IPS DF 6.9 (cell line): Measurements from ENCODE around the gene DSG2.

Experiments used
- DNase-seq: peaks from one replicate; pipeline ENCODE4 v3.0.0-alpha.2; 2013; ENCODE audit warnings: low read depth, low spot score
- H3K27ac ChIP-seq: one replicate; pipeline ENCODE4 v1.5.1; 2013; ENCODE audit warnings: low read length, control low read depth
- H3K27me3 ChIP-seq: 2 replicates; pipeline ENCODE4 v1.6.1; 2013; ENCODE audit warnings: mild to moderate bottlenecking, low read length; ENCODE audit not compliant: control insufficient read depth, insufficient read depth
- H3K36me3 ChIP-seq: 2 replicates; pipeline ENCODE4 v1.6.1; 2013; ENCODE audit warnings: low read length; ENCODE audit not compliant: control insufficient read depth, insufficient read depth
- H3K4me1 ChIP-seq: 2 replicates; pipeline ENCODE4 v1.6.1; 2013; ENCODE audit warnings: low read length; ENCODE audit not compliant: control insufficient read depth, insufficient read depth
- H3K4me3 ChIP-seq: 2 replicates; pipeline ENCODE4 v1.5.1; 2013; ENCODE audit warnings: mild to moderate bottlenecking, low read length
- H3K9me3 ChIP-seq: 2 replicates; pipeline ENCODE4 v1.6.1; 2013; ENCODE audit warnings: low read length, inconsistent platforms; ENCODE audit not compliant: control insufficient read depth, insufficient read depth
- WGBS: extraction: QIAGEN DNeasy Blood & Tissue Kit; methylation state at CpG from one replicate; pipeline ENCODE4 v1.1.7; 2013; ENCODE audit warnings: mixed read lengths, missing lambda C conversion rate; ENCODE audit not compliant: insufficient read length, insufficient coverage; 5-methylcytosine and 5-hydroxymethylcytosine counted together

Gene DSG2

DNA sequence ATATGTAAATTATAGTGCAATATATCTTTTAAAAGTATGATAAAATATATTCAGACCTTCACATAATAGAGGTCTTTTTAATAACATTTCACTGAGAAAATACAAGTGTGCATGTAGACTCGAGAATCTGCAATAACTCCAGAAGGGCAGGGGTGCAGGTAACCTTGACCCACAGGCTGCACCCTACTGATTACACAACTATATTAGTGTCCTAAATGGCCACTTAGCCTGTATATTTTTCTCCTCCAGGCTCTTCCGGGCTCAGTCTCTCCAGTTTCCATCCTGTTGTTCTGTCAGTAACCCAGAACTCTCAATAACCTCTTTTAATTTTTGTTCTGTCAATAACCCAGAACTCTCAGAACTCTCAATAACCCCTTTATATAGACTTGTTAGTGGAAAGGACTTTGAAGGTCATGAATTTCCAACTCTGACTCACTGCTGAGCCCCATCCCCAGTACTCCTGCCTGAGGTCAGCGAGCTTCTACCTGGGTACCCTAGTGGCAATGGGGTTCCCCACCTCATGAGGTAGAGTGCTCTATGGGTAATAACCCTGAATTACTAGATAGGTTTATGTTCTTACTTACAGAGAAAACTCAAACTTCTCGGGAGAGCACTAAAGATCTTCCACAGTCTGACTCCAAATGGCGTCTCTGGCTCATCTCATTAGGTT lies 85.3 kb downstream of the DSG2 start:
- Histone ChIP-seq H3K27ac (no peak overlapping the region), H3K36me3 (no peaks in the 10 kb centered on the region), H3K4me3 (no peak overlapping the region), H3K9me3 (no peaks in the 10 kb centered on the region), H3K27me3 (no peaks in the 10 kb centered on the region), H3K4me1 (no peaks in the 10 kb centered on the region)
- DNase-seq = no peak
- no CpG with 5 or more reads among the region's 5 CpGs for WGBS

DNA sequence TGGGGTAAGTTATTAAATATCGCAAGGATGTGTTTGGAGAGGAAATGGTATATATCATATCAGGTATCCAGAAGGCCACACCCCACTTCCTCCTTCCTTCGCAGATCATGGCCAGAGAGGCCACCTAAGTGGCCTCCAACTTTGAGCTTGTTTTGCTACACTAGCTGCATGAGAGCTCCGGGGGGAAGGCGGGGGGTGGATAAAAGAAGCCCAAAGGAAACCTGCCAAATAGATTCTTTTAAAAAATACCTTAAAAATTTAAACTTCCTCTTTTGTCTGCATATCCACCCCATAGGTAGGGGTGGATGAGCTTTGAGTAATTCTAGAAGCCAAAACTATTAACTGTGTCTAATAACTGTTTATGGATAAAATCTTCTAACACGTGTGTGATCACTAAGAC lies 88.0 kb downstream of the DSG2 start:
- Histone ChIP-seq H3K9me3 (no peaks in the 10 kb centered on the region), H3K27ac (no peak overlapping the region), H3K4me3 (no peak overlapping the region), H3K36me3 (no peaks in the 10 kb centered on the region), H3K27me3 (no peaks in the 10 kb centered on the region), H3K4me1 (no peaks in the 10 kb centered on the region)
- no CpG with 5 or more reads among the region's 5 CpGs for WGBS
- no peak for DNase-seq

DNA sequence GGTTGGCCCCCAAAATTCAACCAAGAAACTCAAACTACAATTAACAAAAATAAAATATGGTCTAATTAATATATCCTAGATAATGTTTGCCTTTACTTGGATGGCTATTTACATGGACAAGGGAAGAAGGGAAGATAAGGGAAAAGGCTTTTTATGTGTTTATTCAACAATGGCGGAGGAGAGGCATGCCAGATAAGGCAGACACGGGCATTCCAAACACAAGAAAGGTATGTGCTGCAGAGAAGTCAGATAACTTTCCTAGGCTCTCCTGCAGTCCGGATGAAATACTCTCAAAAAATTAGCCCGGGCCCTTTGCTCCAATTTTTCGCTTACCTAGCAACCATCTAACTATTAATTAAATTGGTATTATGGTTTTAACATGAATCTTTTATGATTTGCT lies 88.6 kb downstream of the DSG2 start:
- Histone ChIP-seq H3K27ac (no peak overlapping the region), H3K4me1 (no peaks in the 10 kb centered on the region), H3K4me3 (no peak overlapping the region), H3K36me3 (no peaks in the 10 kb centered on the region), H3K9me3 (no peaks in the 10 kb centered on the region), H3K27me3 (no peaks in the 10 kb centered on the region)
- no peak for DNase-seq
- whole genome bisulfite sequencing = no CpG with 5 or more reads among the region's 5 CpGs

DNA sequence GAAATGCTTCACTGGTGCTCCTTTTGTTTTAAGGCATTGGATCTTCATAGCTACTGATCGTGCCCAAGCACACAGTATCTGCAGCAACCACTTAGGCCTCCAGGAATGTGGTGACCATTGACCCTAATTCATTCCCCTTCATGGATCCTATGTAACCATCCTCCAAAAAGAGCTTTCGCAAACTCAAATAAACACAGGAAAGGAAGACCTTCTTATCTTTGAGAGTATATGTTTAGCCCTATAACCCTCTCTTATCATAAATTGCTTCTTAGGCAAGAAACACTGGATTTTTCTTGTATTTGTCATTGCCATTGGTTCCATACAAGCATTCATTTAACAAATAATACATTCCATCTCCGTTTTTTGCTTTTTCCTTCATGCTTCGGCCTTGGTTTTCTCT lies 89.6 kb downstream of the DSG2 start:
- 100% methylated on average over 1 of the region's 4 CpGs for WGBS
- no peaks in the 10 kb centered on the region for H3K27me3 ChIP-seq
- no peaks in the 10 kb centered on the region for H3K36me3 ChIP-seq
- DNase-seq = no peak
- H3K27ac ChIP-seq = no peak overlapping the region
- no peaks in the 10 kb centered on the region for H3K4me1 ChIP-seq
- no peaks in the 10 kb centered on the region for H3K9me3 ChIP-seq
- no peak overlapping the region for H3K4me3 ChIP-seq

DNA sequence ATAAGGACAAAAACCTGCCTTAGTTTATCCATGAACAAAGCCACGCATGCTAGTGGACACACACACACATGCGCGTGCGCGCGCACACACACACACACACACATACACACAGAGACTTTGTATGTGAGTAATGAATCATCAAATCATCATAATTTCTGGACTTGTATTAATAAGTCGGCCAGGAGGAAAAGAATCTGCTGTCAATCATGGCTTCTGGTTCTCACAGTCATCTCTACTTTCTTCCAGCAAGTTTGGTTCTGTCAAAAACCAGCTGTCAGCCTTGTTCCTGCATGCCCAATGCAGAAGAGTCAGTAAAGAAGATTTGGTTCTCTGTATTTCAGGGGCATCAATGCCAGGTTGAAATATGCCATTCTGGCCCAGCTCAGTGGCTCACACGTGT lies 92.6 kb downstream of the DSG2 start:
- no peaks in the 10 kb centered on the region for H3K9me3 ChIP-seq
- DNase-seq = no peak
- H3K36me3 ChIP-seq = no peaks in the 10 kb centered on the region
- H3K4me1 ChIP-seq = no peaks in the 10 kb centered on the region
- H3K27ac ChIP-seq = no peak overlapping the region
- no peaks in the 10 kb centered on the region for H3K27me3 ChIP-seq
- H3K4me3 ChIP-seq = no peak overlapping the region
- no CpG with 5 or more reads among the region's 8 CpGs for WGBS

DNA sequence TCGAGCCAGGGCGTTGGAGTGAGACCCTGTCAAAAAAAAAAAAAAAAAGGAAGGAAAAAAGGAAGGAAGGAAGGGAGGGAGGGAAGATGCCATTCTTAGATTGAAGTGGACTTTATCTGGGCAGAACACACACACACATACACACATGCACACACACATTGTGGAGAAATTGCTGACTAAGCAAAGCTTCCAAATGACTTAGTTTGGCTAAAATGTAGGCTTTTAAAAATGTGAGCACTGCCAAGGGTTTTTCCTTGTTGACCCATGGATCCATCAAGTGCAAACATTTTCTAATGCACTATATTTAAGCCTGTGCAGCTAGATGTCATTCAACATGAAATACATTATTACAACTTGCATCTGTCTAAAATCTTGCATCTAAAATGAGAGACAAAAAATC lies 93.1 kb downstream of the DSG2 start:
- WGBS = no CpG with 5 or more reads among the region's 2 CpGs
- Histone ChIP-seq H3K27me3 (no peaks in the 10 kb centered on the region), H3K36me3 (no peaks in the 10 kb centered on the region), H3K4me3 (no peak overlapping the region), H3K9me3 (no peaks in the 10 kb centered on the region), H3K4me1 (no peaks in the 10 kb centered on the region), H3K27ac (no peak overlapping the region)
- DNase-seq = no peak

DNA sequence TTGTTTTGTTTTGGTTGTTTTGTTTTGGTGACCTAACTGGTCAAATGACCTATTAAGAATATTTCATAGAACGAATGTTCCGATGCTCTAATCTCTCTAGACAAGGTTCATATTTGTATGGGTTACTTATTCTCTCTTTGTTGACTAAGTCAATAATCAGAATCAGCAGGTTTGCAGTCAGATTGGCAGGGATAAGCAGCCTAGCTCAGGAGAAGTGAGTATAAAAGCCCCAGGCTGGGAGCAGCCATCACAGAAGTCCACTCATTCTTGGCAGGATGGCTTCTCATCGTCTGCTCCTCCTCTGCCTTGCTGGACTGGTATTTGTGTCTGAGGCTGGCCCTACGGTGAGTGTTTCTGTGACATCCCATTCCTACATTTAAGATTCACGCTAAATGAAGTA lies 93.7 kb downstream of the DSG2 start, which contains the start of gene TTR:
Gene TTR (plus strand): TSS at position 250 of the 400 bp plus-strand sequence. CDS start 26 bp downstream, at position 276.
- H3K4me1 ChIP-seq = no peaks in the 10 kb centered on the region
- no peak within 1 kb of the TSS for H3K27ac ChIP-seq
- no peaks in the 10 kb centered on the region for H3K36me3 ChIP-seq
- H3K9me3 ChIP-seq = no peaks in the 10 kb centered on the region
- no CpG with 5 or more reads among the region's 5 CpGs for WGBS
- DNase-seq = no peak
- no peak within 1 kb of the TSS for H3K4me3 ChIP-seq
- H3K27me3 ChIP-seq = no peaks in the 10 kb centered on the region

DNA sequence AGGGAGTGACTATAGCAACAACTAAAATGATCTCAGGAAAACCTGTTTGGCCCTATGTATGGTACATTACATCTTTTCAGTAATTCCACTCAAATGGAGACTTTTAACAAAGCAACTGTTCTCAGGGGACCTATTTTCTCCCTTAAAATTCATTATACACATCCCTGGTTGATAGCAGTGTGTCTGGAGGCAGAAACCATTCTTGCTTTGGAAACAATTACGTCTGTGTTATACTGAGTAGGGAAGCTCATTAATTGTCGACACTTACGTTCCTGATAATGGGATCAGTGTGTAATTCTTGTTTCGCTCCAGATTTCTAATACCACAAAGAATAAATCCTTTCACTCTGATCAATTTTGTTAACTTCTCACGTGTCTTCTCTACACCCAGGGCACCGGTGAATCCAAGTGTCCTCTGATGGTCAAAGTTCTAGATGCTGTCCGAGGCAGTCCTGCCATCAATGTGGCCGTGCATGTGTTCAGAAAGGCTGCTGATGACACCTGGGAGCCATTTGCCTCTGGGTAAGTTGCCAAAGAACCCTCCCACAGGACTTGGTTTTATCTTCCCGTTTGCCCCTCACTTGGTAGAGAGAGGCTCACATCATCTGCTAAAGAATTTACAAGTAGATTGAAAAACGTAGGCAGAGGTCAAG lies 94.7 kb downstream of the DSG2 start:
- no peaks in the 10 kb centered on the region for H3K36me3 ChIP-seq
- no peaks in the 10 kb centered on the region for H3K27me3 ChIP-seq
- no peaks in the 10 kb centered on the region for H3K9me3 ChIP-seq
- no peak overlapping the region for H3K4me3 ChIP-seq
- no peak overlapping the region for H3K27ac ChIP-seq
- DNase-seq = no peak
- no CpG with 5 or more reads among the region's 10 CpGs for WGBS
- no peaks in the 10 kb centered on the region for H3K4me1 ChIP-seq

DNA sequence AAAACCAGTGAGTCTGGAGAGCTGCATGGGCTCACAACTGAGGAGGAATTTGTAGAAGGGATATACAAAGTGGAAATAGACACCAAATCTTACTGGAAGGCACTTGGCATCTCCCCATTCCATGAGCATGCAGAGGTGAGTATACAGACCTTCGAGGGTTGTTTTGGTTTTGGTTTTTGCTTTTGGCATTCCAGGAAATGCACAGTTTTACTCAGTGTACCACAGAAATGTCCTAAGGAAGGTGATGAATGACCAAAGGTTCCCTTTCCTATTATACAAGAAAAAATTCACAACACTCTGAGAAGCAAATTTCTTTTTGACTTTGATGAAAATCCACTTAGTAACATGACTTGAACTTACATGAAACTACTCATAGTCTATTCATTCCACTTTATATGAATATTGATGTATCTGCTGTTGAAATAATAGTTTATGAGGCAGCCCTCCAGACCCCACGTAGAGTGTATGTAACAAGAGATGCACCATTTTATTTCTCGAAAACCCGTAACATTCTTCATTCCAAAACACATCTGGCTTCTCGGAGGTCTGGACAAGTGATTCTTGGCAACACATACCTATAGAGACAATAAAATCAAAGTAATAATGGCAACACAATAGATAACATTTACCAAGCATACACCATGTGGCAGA lies 97.3 kb downstream of the DSG2 start:
- no peaks in the 10 kb centered on the region for H3K4me1 ChIP-seq
- DNase-seq = no peak
- H3K36me3 ChIP-seq = no peaks in the 10 kb centered on the region
- WGBS = no CpG with 5 or more reads among the region's 5 CpGs
- no peaks in the 10 kb centered on the region for H3K9me3 ChIP-seq
- H3K27me3 ChIP-seq = no peaks in the 10 kb centered on the region
- H3K4me3 ChIP-seq = no peak overlapping the region
- no peak overlapping the region for H3K27ac ChIP-seq

DNA sequence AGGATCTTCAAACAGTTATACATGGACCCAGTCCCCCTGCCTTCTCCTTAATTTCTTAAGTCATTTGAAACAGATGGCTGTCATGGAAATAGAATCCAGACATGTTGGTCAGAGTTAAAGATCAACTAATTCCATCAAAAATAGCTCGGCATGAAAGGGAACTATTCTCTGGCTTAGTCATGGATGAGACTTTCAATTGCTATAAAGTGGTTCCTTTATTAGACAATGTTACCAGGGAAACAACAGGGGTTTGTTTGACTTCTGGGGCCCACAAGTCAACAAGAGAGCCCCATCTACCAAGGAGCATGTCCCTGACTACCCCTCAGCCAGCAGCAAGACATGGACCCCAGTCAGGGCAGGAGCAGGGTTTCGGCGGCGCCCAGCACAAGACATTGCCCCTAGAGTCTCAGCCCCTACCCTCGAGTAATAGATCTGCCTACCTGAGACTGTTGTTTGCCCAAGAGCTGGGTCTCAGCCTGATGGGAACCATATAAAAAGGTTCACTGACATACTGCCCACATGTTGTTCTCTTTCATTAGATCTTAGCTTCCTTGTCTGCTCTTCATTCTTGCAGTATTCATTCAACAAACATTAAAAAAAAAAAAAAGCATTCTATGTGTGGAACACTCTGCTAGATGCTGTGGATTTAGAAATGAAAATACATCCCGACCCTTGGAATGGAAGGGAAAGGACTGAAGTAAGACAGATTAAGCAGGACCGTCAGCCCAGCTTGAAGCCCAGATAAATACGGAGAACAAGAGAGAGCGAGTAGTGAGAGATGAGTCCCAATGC lies 98.3 kb downstream of the DSG2 start:
- Histone ChIP-seq H3K9me3 (no peaks in the 10 kb centered on the region), H3K4me1 (no peaks in the 10 kb centered on the region), H3K4me3 (no peak overlapping the region), H3K27ac (no peak overlapping the region), H3K27me3 (no peaks in the 10 kb centered on the region), H3K36me3 (no peaks in the 10 kb centered on the region)
- no peak for DNase-seq
- no CpG with 5 or more reads among the region's 9 CpGs for WGBS
